Adrenal gland (tissue), 12 donors: ENCODE measurements around the gene AGBL1. TPM values are rescaled to one million over a fixed set of nuclear protein-coding genes. Genes with fewer than 3 reads are reported as not detected.

Experiments used
- DNase-seq, 7 donors: peaks; one replicate each; pipeline ENCODE4 v3.0.0-alpha.2; 2019 to 2020
- H3K27ac ChIP-seq, 5 donors: fragments of 200-600 bp; sonication (generic) in 4 of 5; 1 replicate in 3 of 5; 2 replicates in 2 of 5; pipeline versions ENCODE4 v1.5.1 to v1.8.0; 2016 to 2020; ENCODE audit warnings: mild to moderate bottlenecking in 1 of 5
- H3K27me3 ChIP-seq: fragments of 200-600 bp; 2 replicates; pipeline ENCODE4 v1.8.0; 2021
- H3K36me3 ChIP-seq, 2 donors: fragments of 200-600 bp; replicated peaks in 1 of 2; 1 replicate in 1 of 2; 2 replicates in 1 of 2; pipeline versions ENCODE4 v1.5.1 to v1.8.0; 2018 to 2022
- H3K4me1 ChIP-seq, 2 donors: fragments of 200-600 bp; replicated peaks in 1 of 2; 1 replicate in 1 of 2; 2 replicates in 1 of 2; pipeline versions ENCODE4 v1.5.1 to v1.8.0; 2018 to 2021
- H3K4me3 ChIP-seq, 4 donors: fragments of 200-600 bp; sonication (generic) in 3 of 4; one replicate each; pipeline ENCODE4 v1.5.1; 2016 to 2018
- H3K9me3 ChIP-seq, 3 donors: fragments of 200-600 bp; sonication (generic) in 1 of 3; replicated peaks in 1 of 3; 1 replicate in 2 of 3; 2 replicates in 1 of 3; pipeline versions ENCODE4 v1.5.1 to v1.8.0; 2016 to 2021
- CTCF ChIP-seq, 6 experiments: fragments of 450-650 bp in 4 of 6; fragments of 200-600 bp in 2 of 6; sonication (generic) in 1 of 6; IDR thresholded peaks; 1 replicate in 5 of 6; 2 replicates in 1 of 6; pipeline versions ENCODE4 v1.5.1 to v1.8.0; 2016 to 2021; ENCODE audit warnings: antibody characterized with exemption in 6 of 6, mild to moderate bottlenecking in 2 of 6, moderate library complexity in 1 of 6
- POLR2A ChIP-seq, 2 donors: fragments of 450-650 bp; IDR thresholded peaks; one replicate each; pipeline ENCODE4 v1.6.1; 2017; ENCODE audit warnings: antibody characterized with exemption in 2 of 2, mild to moderate bottlenecking in 2 of 2, moderate library complexity in 1 of 2
- WGBS, 4 donors: extraction: QIAGEN DNeasy Blood & Tissue Kit in 2 of 4; methylation state at CpG; one replicate each; pipeline versions ENCODE4 v1.1.5 to v1.1.7; 2013 to 2017; 5-methylcytosine and 5-hydroxymethylcytosine counted together
- intact Hi-C, 2 donors: fragments of 100-400 bp; cut with DNase I; formaldehyde crosslinking; loops; one replicate each; pipeline versions ENCODE4 v1.14.1 to v1.15.0; 2022 to 2023
- polyA plus RNA-seq, 3 donors: library from polyadenylated mRNA; stranded (reverse); fragments of 200-250 nt in 2 of 3; fragments of 350-450 nt in 1 of 3; fragmentation: Illumina TruSeq in 1 of 3; extraction: RNeasy Lipid Tissue Mini Kit (QIAGEN cat#74804) in 1 of 3; gene quantifications; one replicate each; pipeline ENCODE4 v1.2.3, GENCODE V29; 2013 to 2014
- total RNA-seq, 9 donors: library from RNA; depleted of rRNA in 4 of 9; stranded (reverse); fragments of >200 nt in 4 of 9; fragments of 120-200 nt in 1 of 9; fragmentation: NEBNext Ultra II Directional in 1 of 9; extraction: Animal tissue kit (Norgen Biotek cat#: 25700) in 1 of 9; gene quantifications; one replicate each; pipeline versions ENCODE4 v1.1.0 to v1.2.4, GENCODE V29; 2013 to 2023
- donor health status: healthy with polysubstance abuse.
- donor health status: Bipolar disorder and iron deficiency.
- donor health status: DM: yes; HTN: yes; CAD: no.
- donor health status: DM: no; HTN: no; CAD: no.
- donor health status: DM: no; HTN: no; CAD: no.
- donor health status: DM: yes; HTN: yes; CAD: no.

Gene AGBL1
- total and polyA plus RNA-seq, 12 donors: 0.04 to 0.07 (median 0.06) TPM; not detected in 9

- intact Hi-C loops: no loop called here
- H3K4me1 ChIP-seq: no peaks in the 10 kb centered on the region
- H3K27ac ChIP-seq: no peak overlapping the region
- no peaks in the 10 kb centered on the region for H3K27me3 ChIP-seq
- no peak for TF ChIP-seq POLR2A (IDR thresholded peaks at IDR 0.05)
- TF ChIP-seq CTCF (IDR thresholded peaks at IDR 0.05): no peak
- no peak for DNase-seq
- no peaks in the 10 kb centered on the region for H3K9me3 ChIP-seq
- WGBS, 4 donors: 41 to 48% (median 43%) methylated on average over 1 of the region's 1 CpG
- no peaks in the 10 kb centered on the region for H3K36me3 ChIP-seq
- H3K4me3 ChIP-seq: no peak overlapping the region
Measured at GRCh38 chr15:86322629-86323028, 243.0 kb downstream of the AGBL1 start.

- intact Hi-C loops: no loop called here
- DNase-seq: no peak
- Histone ChIP-seq H3K9me3 (no peaks in the 10 kb centered on the region), H3K27me3 (no peaks in the 10 kb centered on the region), H3K36me3 (no peaks in the 10 kb centered on the region), H3K27ac (no peak overlapping the region), H3K4me3 (no peak overlapping the region), H3K4me1 (no peaks in the 10 kb centered on the region)
- TF ChIP-seq POLR2A (IDR thresholded peaks at IDR 0.05) (no peak), CTCF (IDR thresholded peaks at IDR 0.05) (no peak)
- WGBS, 4 donors: 40 to 53% (median 47%) methylated on average over 2 of the region's 2 CpGs
Measured at GRCh38 chr15:86327230-86327865, 247.7 kb downstream of the AGBL1 start.

GRCh38 chr15:86328658-86329057 lies 249.0 kb downstream of the AGBL1 start:
- Histone ChIP-seq H3K9me3 (no peaks in the 10 kb centered on the region), H3K4me1 (no peaks in the 10 kb centered on the region), H3K4me3 (no peak overlapping the region), H3K36me3 (no peaks in the 10 kb centered on the region), H3K27me3 (no peaks in the 10 kb centered on the region), H3K27ac (no peak overlapping the region)
- TF ChIP-seq POLR2A (IDR thresholded peaks at IDR 0.05) (no peak), CTCF (IDR thresholded peaks at IDR 0.05) (no peak)
- intact Hi-C loops: no loop called here
- no peak for DNase-seq
- WGBS, 4 donors: 47 to 70% (median 64%) methylated on average over 2 of the region's 2 CpGs

GRCh38 chr15:86329311-86330013 lies 249.8 kb downstream of the AGBL1 start:
- no peaks in the 10 kb centered on the region for H3K36me3 ChIP-seq
- WGBS, 4 donors: 83 to 96% (median 88%) methylated on average over 1 to 3 of the region's 3 CpGs
- H3K27ac ChIP-seq: no peak overlapping the region
- no peaks in the 10 kb centered on the region for H3K27me3 ChIP-seq
- no peak for DNase-seq
- no peaks in the 10 kb centered on the region for H3K4me1 ChIP-seq
- H3K4me3 ChIP-seq: no peak overlapping the region
- intact Hi-C loops: no loop called here
- no peak for TF ChIP-seq CTCF (IDR thresholded peaks at IDR 0.05)
- no peak for TF ChIP-seq POLR2A (IDR thresholded peaks at IDR 0.05)
- H3K9me3 ChIP-seq: no peaks in the 10 kb centered on the region
